Esophagus squamous epithelium (tissue), 4 donors: Measurements from ENCODE around the gene GALNTL6.

Experiments
- POLR2A ChIP-seq, 4 donors: fragments of 450-650 bp; IDR thresholded peaks; one replicate each; pipeline ENCODE4 v1.6.1; 2017; ENCODE audit warnings: antibody characterized with exemption in 4 of 4, mild to moderate bottlenecking in 4 of 4, moderate library complexity in 3 of 4
- TF ChIP-seq, protein P1 (sequence below), 6 experiments: fragments of 450-650 bp in 4 of 6; fragments of 200-600 bp in 2 of 6; sonication (generic) in 2 of 6; IDR thresholded peaks; one replicate each; pipeline ENCODE4 v1.5.1; 2016 to 2019; ENCODE audit warnings: antibody characterized with exemption in 6 of 6, mild to moderate bottlenecking in 4 of 6, moderate library complexity in 4 of 6

DNA sequence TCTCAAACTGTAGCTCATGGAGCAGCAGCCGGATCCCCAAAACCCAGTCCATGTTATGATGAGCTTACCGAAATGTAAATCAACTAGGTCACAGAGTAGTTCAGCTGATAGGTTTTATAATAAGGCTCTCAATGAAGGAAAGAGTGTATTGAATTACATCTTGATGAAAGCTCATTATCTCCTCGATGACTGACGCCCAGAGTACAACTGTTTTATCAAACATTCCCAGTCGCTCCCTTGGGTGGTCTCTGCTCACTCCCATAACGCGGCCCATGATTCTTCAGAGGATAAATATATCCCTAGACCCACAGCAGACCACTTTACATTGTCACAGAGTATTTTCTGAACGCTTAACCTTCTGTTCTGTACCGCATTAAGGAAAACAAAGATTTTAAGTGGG is 903.1 kb downstream of the GALNTL6 start:
- TF ChIP-seq, protein P1, sequence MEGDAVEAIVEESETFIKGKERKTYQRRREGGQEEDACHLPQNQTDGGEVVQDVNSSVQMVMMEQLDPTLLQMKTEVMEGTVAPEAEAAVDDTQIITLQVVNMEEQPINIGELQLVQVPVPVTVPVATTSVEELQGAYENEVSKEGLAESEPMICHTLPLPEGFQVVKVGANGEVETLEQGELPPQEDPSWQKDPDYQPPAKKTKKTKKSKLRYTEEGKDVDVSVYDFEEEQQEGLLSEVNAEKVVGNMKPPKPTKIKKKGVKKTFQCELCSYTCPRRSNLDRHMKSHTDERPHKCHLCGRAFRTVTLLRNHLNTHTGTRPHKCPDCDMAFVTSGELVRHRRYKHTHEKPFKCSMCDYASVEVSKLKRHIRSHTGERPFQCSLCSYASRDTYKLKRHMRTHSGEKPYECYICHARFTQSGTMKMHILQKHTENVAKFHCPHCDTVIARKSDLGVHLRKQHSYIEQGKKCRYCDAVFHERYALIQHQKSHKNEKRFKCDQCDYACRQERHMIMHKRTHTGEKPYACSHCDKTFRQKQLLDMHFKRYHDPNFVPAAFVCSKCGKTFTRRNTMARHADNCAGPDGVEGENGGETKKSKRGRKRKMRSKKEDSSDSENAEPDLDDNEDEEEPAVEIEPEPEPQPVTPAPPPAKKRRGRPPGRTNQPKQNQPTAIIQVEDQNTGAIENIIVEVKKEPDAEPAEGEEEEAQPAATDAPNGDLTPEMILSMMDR (IDR thresholded peaks at IDR 0.05) = no peak
- TF ChIP-seq POLR2A (IDR thresholded peaks at IDR 0.05) = no peak
